HAP-1 (cell line): Measurements from ENCODE around the gene RALY.

ENCODE experiments used
- DNase-seq, 2 experiments: peaks; one replicate each; pipeline ENCODE4 v3.0.0-alpha.2; 2016 to 2020; ENCODE audit warnings: low spot score in 2 of 2
- H3K27me3 ChIP-seq: fragments of 250-450 bp; sonication (Bioruptor Pico); 2 replicates; pipeline ENCODE4 v1.5.1; 2020; ENCODE audit warnings: low read depth, mild to moderate bottlenecking, moderate library complexity
- H3K36me3 ChIP-seq: fragments of 250-450 bp; sonication (Bioruptor Pico); replicated peaks from 2 replicates; pipeline ENCODE4 v1.5.1; 2020; ENCODE audit warnings: mild to moderate bottlenecking
- H3K4me1 ChIP-seq: fragments of 250-450 bp; sonication (Bioruptor Pico); 2 replicates; pipeline ENCODE4 v1.5.1; 2020; ENCODE audit warnings: mild to moderate bottlenecking
- H3K4me3 ChIP-seq: fragments of 250-450 bp; sonication (Bioruptor Pico); 2 replicates; pipeline ENCODE4 v1.5.1; 2020; ENCODE audit warnings: mild to moderate bottlenecking, moderate library complexity
- H3K9me3 ChIP-seq: fragments of 250-450 bp; sonication (Bioruptor Pico); 2 replicates; pipeline ENCODE4 v1.5.1; 2020; ENCODE audit warnings: mild to moderate bottlenecking, moderate library complexity
- in situ Hi-C: fragments of 300-500 bp; cut with MboI; formaldehyde crosslinking; loops from 3 replicates; pipeline ENCODE4 v1.14.3; 2020; ENCODE audit warnings: low sequenced_read_pairs, inconsistent platforms, mixed read lengths

The RALY gene

GRCh38 chr20:34037121-34037520 lies 43.4 kb downstream of the RALY start:
- H3K4me3 ChIP-seq: no peak overlapping the region
- no peaks in the 10 kb centered on the region for H3K9me3 ChIP-seq
- H3K27me3 ChIP-seq: no peaks in the 10 kb centered on the region
- DNase-seq: no peak
- H3K36me3 ChIP-seq: peaks cover 5% of the 10 kb centered on the region
- H3K4me1 ChIP-seq: 0 out of 2 replicates have a peak, but pooled peaks cover 5% of the 10 kb centered on the region
- in situ Hi-C loops: no loop called here

GRCh38 chr20:34037767-34038166 lies 44.1 kb downstream of the RALY start:
- Histone ChIP-seq H3K4me3 (no peak overlapping the region), H3K9me3 (no peaks in the 10 kb centered on the region), H3K36me3 (peaks cover 5% of the 10 kb centered on the region), H3K4me1 (0 out of 2 replicates have a peak, but pooled peaks cover 5% of the 10 kb centered on the region), H3K27me3 (no peaks in the 10 kb centered on the region)
- DNase-seq: no peak
- in situ Hi-C loops: no loop called here

DNA sequence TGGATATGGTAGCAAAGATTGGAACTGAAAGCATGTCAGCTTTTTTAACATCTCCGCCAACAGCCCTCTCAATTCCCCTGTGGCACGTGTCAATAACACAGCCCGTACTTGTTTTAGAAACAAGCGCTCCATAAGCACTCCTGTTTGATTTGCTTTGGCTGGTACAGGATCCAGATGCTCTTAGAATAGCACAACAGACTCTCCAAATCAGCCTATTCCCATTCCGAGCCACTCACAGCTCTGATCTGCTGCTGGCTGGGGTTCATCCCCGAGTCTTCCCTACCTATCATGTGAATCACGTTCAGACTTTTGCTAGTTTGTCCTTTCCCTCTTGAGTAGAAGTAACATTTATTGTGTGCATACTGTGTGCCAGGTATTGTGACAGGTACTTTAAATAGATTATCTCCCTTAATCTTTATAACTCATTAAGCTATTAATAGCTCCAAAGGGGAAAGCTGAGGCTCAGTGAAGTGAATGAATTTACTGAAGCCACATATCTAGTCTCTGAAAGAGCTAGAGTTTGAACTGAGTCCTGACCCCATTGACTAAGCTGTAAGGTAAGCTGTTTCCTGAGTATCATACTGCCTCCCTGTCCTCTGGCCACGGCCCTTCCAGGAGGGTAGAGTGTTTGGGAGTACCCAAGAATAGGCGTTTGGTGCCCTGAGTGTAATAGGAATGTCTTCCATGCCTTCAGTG lies 46.7 kb downstream of the RALY start:
- in situ Hi-C loops: no loop called here
- Histone ChIP-seq H3K4me3 (no peak overlapping the region), H3K4me1 (0 out of 2 replicates have a peak, but pooled peaks cover 5% of the 10 kb centered on the region), H3K27me3 (no peaks in the 10 kb centered on the region), H3K36me3 (no peaks in the 10 kb centered on the region; the same call in 1 of the 2 replicates), H3K9me3 (no peaks in the 10 kb centered on the region)
- DNase-seq: no peak

DNA sequence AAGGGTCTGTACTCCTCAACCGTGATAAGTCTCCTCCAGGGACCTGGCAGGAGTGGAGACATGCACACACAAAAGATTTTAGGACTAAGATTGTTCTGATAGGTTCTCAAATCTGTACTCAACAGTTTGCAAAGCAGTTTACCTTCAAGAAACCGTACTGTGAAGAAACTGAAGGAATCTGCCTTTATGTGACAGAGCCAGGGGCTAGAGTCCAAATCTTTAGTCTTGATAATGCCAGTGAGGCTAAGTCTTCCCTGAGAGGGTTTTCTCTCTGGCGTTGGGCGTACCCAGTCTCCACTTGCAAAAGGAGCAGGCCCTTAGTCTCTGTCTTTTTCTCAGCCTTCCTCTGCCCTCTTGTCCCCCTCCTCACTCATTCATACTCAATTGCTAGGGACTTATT lies 47.5 kb downstream of the RALY start:
- Histone ChIP-seq H3K27me3 (no peaks in the 10 kb centered on the region), H3K36me3 (no peaks in the 10 kb centered on the region; the same call in 1 of the 2 replicates), H3K9me3 (no peaks in the 10 kb centered on the region), H3K4me3 (no peak overlapping the region), H3K4me1 (0 out of 2 replicates have a peak, but pooled peaks cover 4% of the 10 kb centered on the region)
- DNase-seq: no peak
- in situ Hi-C loops: no loop called here

- Histone ChIP-seq H3K4me1 (0 out of 2 replicates have a peak, but pooled peaks cover 3% of the 10 kb centered on the region), H3K4me3 (no peak overlapping the region), H3K27me3 (no peaks in the 10 kb centered on the region), H3K36me3 (peaks cover 3% of the 10 kb centered on the region; the same call in 1 of the 2 replicates), H3K9me3 (no peaks in the 10 kb centered on the region)
- in situ Hi-C loops: no loop called here
- no peak for DNase-seq
Measured at GRCh38 chr20:34042262-34042661, 48.6 kb downstream of the RALY start.

GRCh38 chr20:34043025-34043424 lies 49.3 kb downstream of the RALY start:
- Histone ChIP-seq H3K36me3 (peaks cover 3% of the 10 kb centered on the region; the same call in 1 of the 2 replicates), H3K9me3 (no peaks in the 10 kb centered on the region), H3K4me3 (no peak overlapping the region), H3K4me1 (0 out of 2 replicates have a peak, but pooled peaks cover 3% of the 10 kb centered on the region), H3K27me3 (no peaks in the 10 kb centered on the region)
- in situ Hi-C loops: no loop called here
- DNase-seq: no peak

GRCh38 chr20:34045294-34045693 lies 51.6 kb downstream of the RALY start:
- no peak for DNase-seq
- Histone ChIP-seq H3K4me1 (no peaks in the 10 kb centered on the region; the same call in 1 of the 2 replicates), H3K9me3 (no peaks in the 10 kb centered on the region), H3K4me3 (no peak overlapping the region), H3K36me3 (0 out of 2 replicates have a peak, but pooled peaks cover 3% of the 10 kb centered on the region), H3K27me3 (no peaks in the 10 kb centered on the region)
- in situ Hi-C loops: no loop called here

GRCh38 chr20:34045930-34046725 lies 52.4 kb downstream of the RALY start:
- in situ Hi-C loops: no loop called here

GRCh38 chr20:34047010-34047687 lies 53.4 kb downstream of the RALY start:
- no peak overlapping the region for H3K4me3 ChIP-seq
- no peak for DNase-seq
- no peaks in the 10 kb centered on the region; the same call in 1 of the 2 replicates for H3K4me1 ChIP-seq
- in situ Hi-C loops: no loop called here
- H3K36me3 ChIP-seq: 0 out of 2 replicates have a peak, but pooled peaks cover 3% of the 10 kb centered on the region
- H3K27me3 ChIP-seq: no peaks in the 10 kb centered on the region
- no peaks in the 10 kb centered on the region for H3K9me3 ChIP-seq

More at GRCh38 chr20:34045930-34046725, 52.4 kb downstream of the RALY start:
- Histone ChIP-seq H3K4me3 (no peak overlapping the region), H3K27me3 (no peaks in the 10 kb centered on the region), H3K4me1 (no peaks in the 10 kb centered on the region; the same call in 1 of the 2 replicates), H3K36me3 (0 out of 2 replicates have a peak, but pooled peaks cover 3% of the 10 kb centered on the region), H3K9me3 (no peaks in the 10 kb centered on the region)
- no peak for DNase-seq

DNA sequence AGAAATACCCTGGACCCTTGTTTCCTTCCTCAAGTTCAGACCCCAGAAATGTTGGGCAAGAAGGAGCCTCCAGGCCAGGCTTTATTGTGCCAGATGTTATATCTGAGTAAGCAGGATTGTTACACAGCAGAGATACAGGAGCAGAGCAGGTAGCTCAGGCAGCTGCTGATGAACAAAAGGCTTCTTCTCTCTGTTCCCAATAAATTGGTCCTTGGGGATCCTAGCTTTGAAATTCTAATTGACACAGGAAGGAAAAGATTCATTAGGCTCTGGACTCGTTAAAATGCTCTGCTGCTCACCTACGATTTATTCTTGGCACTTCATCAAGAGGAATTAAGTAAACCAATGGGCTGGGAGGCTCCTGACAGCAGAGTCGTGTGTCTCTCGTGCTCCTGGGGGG lies 54.2 kb downstream of the RALY start:
- Histone ChIP-seq H3K4me1 (no peaks in the 10 kb centered on the region; the same call in 1 of the 2 replicates), H3K4me3 (no peak overlapping the region), H3K27me3 (no peaks in the 10 kb centered on the region), H3K9me3 (no peaks in the 10 kb centered on the region), H3K36me3 (0 out of 2 replicates have a peak, but pooled peaks cover 3% of the 10 kb centered on the region)
- in situ Hi-C loops: no loop called here
- no peak for DNase-seq

DNA sequence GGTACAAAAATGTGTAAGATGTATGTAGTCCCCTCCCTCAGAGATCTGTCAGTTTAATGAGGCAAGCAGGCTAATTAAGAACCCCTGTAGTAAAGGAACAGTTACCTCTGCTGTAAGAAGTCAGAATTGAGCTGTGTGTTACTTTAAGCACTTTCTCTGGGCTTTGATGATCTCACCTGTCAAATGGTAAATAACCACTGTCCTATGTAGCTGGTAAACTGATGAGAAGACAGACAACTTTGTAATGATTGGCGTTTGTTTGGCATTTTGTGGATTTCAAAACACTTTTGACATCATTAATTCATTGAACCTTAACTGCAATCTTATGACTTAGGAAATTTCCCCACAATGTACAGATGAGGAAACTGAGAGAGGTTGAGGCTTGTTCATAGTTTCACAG lies 55.7 kb downstream of the RALY start:
- H3K4me3 ChIP-seq: no peak overlapping the region
- H3K4me1 ChIP-seq: no peaks in the 10 kb centered on the region; the same call in 1 of the 2 replicates
- no peaks in the 10 kb centered on the region for H3K27me3 ChIP-seq
- in situ Hi-C loops: no loop called here
- no peak for DNase-seq
- 0 out of 2 replicates have a peak, but pooled peaks cover 3% of the 10 kb centered on the region for H3K36me3 ChIP-seq
- H3K9me3 ChIP-seq: no peaks in the 10 kb centered on the region

DNA sequence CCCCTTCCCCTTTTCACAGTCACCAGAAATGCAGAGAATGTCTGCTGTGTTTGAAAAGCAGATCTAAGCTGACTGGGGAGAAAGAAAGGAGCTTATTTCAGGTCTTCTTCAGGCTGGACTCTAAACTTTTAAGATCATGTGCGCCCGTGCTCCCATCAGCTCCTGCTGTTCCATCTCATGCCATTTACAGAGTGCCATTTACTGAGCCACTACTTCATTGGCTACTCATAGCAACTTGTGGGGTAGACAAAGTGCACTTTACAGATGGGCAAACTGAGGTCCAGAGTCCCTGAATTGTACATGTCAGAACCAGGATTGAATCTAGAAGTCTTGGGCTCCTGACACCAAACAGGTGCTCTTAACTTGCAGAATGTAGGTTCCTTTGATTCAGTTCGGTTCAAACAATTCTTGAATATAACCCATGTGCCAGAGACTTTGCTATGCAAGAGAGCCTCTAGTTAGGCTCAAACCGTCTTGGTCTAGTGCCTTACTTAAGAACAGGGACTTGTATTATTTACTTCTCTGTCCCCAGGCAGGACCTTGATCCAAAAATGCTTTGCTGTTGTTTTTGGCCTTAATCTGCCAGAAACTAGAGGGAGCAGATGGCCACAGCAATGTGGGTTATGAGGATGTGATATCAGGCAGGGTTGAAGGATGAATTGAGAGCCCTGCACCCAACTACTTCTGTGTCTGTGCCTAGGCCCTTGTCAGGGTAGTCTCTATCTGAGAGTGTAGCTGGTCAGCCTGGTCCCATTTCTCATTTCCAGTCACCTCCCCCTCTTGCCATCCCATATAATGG lies 56.4 kb downstream of the RALY start:
- H3K36me3 ChIP-seq: 0 out of 2 replicates have a peak, but pooled peaks cover 3% of the 10 kb centered on the region
- in situ Hi-C loops: loop anchor here (25.0 kb wide), 1 partner anchor 188 kb away; no protein-coding TSS in a partner anchor
- H3K4me1 ChIP-seq: no peaks in the 10 kb centered on the region; the same call in 1 of the 2 replicates
- H3K27me3 ChIP-seq: no peaks in the 10 kb centered on the region
- DNase-seq: no peak
- H3K9me3 ChIP-seq: no peaks in the 10 kb centered on the region
- no peak overlapping the region for H3K4me3 ChIP-seq
